OCI-LY3 (cell line): ENCODE results near the gene MRPL1.

Experiments used
- H2AFZ ChIP-seq: fragments of 200-600, 300-600 bp; shearing (Covaris generic); 2 replicates; pipeline ENCODE4 v1.6.0; 2014; ENCODE audit warnings: antibody characterized with exemption, low read depth, low read length
- H3K27ac ChIP-seq: fragments of 200-600, 300-600 bp; sonication (generic); 2 replicates; pipeline ENCODE4 v1.5.1; 2014; ENCODE audit warnings: mild to moderate bottlenecking, low read length, moderate library complexity, mixed read lengths
- H3K27me3 ChIP-seq: fragments of 200-600, 300-600 bp; sonication (generic); 2 replicates; pipeline ENCODE4 v1.6.1; 2014; ENCODE audit warnings: low read depth, low read length, mixed read lengths
- H3K36me3 ChIP-seq: fragments of 200-600, 300-600 bp; sonication (generic); replicated peaks from 2 replicates; pipeline ENCODE3; 2014; ENCODE audit warnings: low read depth, low read length, mixed read lengths
- H3K4me1 ChIP-seq: fragments of 300-600, 200-600 bp; sonication (generic); 2 replicates; pipeline ENCODE4 v1.6.1; 2014; ENCODE audit warnings: low read length, mixed read lengths
- H3K4me2 ChIP-seq: fragments of 200-600, 300-600 bp; sonication (generic); 2 replicates; pipeline ENCODE4 v1.6.1; 2014; ENCODE audit warnings: low read length, mixed read lengths
- H3K4me3 ChIP-seq: fragments of 300-600, 200-600 bp; sonication (generic); 2 replicates; pipeline ENCODE4 v1.5.1; 2014; ENCODE audit warnings: antibody characterized with exemption, mild to moderate bottlenecking, low read length, moderate library complexity
- H3K79me2 ChIP-seq: fragments of 300-600, 200-600 bp; shearing (Covaris generic); 2 replicates; pipeline ENCODE4 v1.6.1; 2014; ENCODE audit warnings: mild to moderate bottlenecking, low read length, mixed read lengths
- H3K9ac ChIP-seq: fragments of 300-600, 200-600 bp; shearing (Covaris generic); 2 replicates; pipeline ENCODE4 v1.6.0; 2014; ENCODE audit warnings: mild to moderate bottlenecking, low read length, moderate library complexity
- H3K9me3 ChIP-seq: fragments of 200-600, 300-600 bp; shearing (Covaris generic); 2 replicates; pipeline ENCODE4 v1.6.1; 2014; ENCODE audit warnings: low read length, mixed read lengths; ENCODE audit not compliant: insufficient read depth
- H4K20me1 ChIP-seq: fragments of 200-600, 300-600 bp; sonication (generic); 2 replicates; pipeline ENCODE4 v1.6.1; 2016; ENCODE audit warnings: low read length, mixed read lengths; ENCODE audit not compliant: insufficient read depth
- CTCF ChIP-seq: fragments of 200-600, 300-600 bp; sonication (generic); IDR thresholded peaks from 2 replicates; pipeline ENCODE4 v1.5.1; 2014; ENCODE audit warnings: antibody characterized with exemption, low read length, low read depth
- EZH2phosphoT487 ChIP-seq: fragments of 200-600 bp; shearing (Covaris generic); IDR thresholded peaks from 2 replicates; pipeline ENCODE4 v1.6.1; 2018; ENCODE audit warnings: antibody characterized with exemption, mixed run types, low read depth

Gene MRPL1

GRCh38 chr4:77921701-77922100 lies 59.1 kb downstream of the MRPL1 start:
- 0 out of 2 replicates have a peak, but pooled peaks cover 8% of the 10 kb centered on the region for H4K20me1 ChIP-seq
- H3K36me3 ChIP-seq: peaks cover 8% of the 10 kb centered on the region
- no peak overlapping the region for H3K4me2 ChIP-seq
- H3K4me1 ChIP-seq: peaks cover 3% of the 10 kb centered on the region; the same call in 1 of the 2 replicates
- TF ChIP-seq CTCF (no peak), EZH2phosphoT487 (no peak)
- no peak overlapping the region for H2AFZ ChIP-seq
- no peaks in the 10 kb centered on the region for H3K9me3 ChIP-seq
- H3K27ac ChIP-seq: no peak overlapping the region
- H3K27me3 ChIP-seq: no peaks in the 10 kb centered on the region
- no peaks in the 10 kb centered on the region for H3K79me2 ChIP-seq
- H3K4me3 ChIP-seq: no peak overlapping the region
- no peak overlapping the region for H3K9ac ChIP-seq

- peaks cover 8% of the 10 kb centered on the region for H3K36me3 ChIP-seq
- H3K4me1 ChIP-seq: peaks cover 2% of the 10 kb centered on the region; the same call in 1 of the 2 replicates
- H3K9me3 ChIP-seq: no peaks in the 10 kb centered on the region
- no peak overlapping the region for H3K4me3 ChIP-seq
- H3K4me2 ChIP-seq: no peak overlapping the region
- H2AFZ ChIP-seq: no peak overlapping the region
- H4K20me1 ChIP-seq: 0 out of 2 replicates have a peak, but pooled peaks cover 8% of the 10 kb centered on the region
- TF ChIP-seq CTCF (no peak), EZH2phosphoT487 (no peak)
- no peaks in the 10 kb centered on the region for H3K27me3 ChIP-seq
- H3K79me2 ChIP-seq: no peaks in the 10 kb centered on the region
- no peak overlapping the region for H3K9ac ChIP-seq
- no peak overlapping the region for H3K27ac ChIP-seq
Measured at GRCh38 chr4:77922158-77923094, 59.8 kb downstream of the MRPL1 start.

GRCh38 chr4:77927991-77928925 lies 65.6 kb downstream of the MRPL1 start:
- Histone ChIP-seq H3K27me3 (no peaks in the 10 kb centered on the region), H2AFZ (no peak overlapping the region), H3K36me3 (peaks cover 5% of the 10 kb centered on the region), H3K4me1 (no peaks in the 10 kb centered on the region), H3K9ac (no peak overlapping the region), H3K4me3 (no peak overlapping the region), H3K4me2 (no peak overlapping the region), H3K9me3 (no peaks in the 10 kb centered on the region), H3K27ac (no peak overlapping the region), H4K20me1 (no peaks in the 10 kb centered on the region), H3K79me2 (no peaks in the 10 kb centered on the region)
- TF ChIP-seq EZH2phosphoT487 (no peak), CTCF (no peak)

GRCh38 chr4:77930154-77930639 lies 67.6 kb downstream of the MRPL1 start:
- H3K4me1 ChIP-seq: no peaks in the 10 kb centered on the region
- H3K9me3 ChIP-seq: no peaks in the 10 kb centered on the region
- TF ChIP-seq EZH2phosphoT487 (no peak), CTCF (no peak)
- no peak overlapping the region for H2AFZ ChIP-seq
- H3K79me2 ChIP-seq: no peaks in the 10 kb centered on the region
- H3K4me3 ChIP-seq: no peak overlapping the region
- H4K20me1 ChIP-seq: no peaks in the 10 kb centered on the region
- H3K9ac ChIP-seq: no peak overlapping the region
- H3K27ac ChIP-seq: no peak overlapping the region
- H3K4me2 ChIP-seq: no peak overlapping the region
- H3K27me3 ChIP-seq: no peaks in the 10 kb centered on the region
- H3K36me3 ChIP-seq: peaks cover 10% of the 10 kb centered on the region
